Measurements from ENCODE around the gene EML4. TPM values are rescaled to one million over a fixed set of nuclear protein-coding genes. Genes with fewer than 3 reads are reported as not detected.

Gene EML4
- polyA plus RNA-seq, 1 of the 3 experiments (the other 2 are of a cell fraction), result 35.0 TPM

DNA sequence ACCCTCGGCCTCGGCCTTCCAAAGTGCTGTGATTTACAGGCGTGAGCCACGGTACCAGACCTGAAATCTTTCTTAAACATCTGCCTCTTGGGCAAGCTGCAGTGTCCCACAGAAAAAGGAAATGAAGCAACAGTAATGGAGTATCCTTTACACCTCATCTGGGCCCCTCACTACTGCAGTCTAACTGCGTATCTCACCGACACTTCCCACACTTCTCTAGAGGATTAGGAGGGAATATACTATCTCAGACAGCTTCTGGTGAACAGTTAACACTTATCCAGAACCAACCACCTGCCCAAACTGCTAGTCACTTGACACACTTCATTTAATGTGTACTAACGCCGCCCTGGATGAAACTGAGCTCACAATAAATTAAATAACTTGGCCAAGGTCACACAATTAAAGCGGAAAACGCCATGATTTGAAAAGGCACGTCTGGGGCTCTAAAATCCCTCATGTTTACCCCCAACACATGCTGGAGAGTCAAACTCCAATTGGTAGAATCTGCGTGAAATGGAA lies 190.9 kb downstream of the EML4 start:
- no peaks in the 10 kb centered on the region for H3K9me3 ChIP-seq
- no peaks in the 10 kb centered on the region; the same call in 1 of the 2 replicates for H3K27me3 ChIP-seq (ENCODE audit: insufficient read depth)
- H2AFZ ChIP-seq (ENCODE audit: low read depth), result peak overlapping the region; percentile 82; the same call in 1 of the 2 replicates
- peak overlapping the region; percentile 93 for H3K9ac ChIP-seq
- peak overlapping the region in 1 of 2 experiments; percentile 92; a peak in 2 of 4 replicates for H3K27ac ChIP-seq (ENCODE audit: low read depth in 2 of 2, low read length in 1 of 2)
- H3K79me2 ChIP-seq (ENCODE audit: insufficient read depth), result peaks cover 59% of the 10 kb centered on the region
- H3K9me2 ChIP-seq, result no peaks in the 10 kb centered on the region
- H3K36me3 ChIP-seq (replicated peaks in 1 of 2; ENCODE audit: control insufficient read depth in 1 of 2, insufficient read depth in 2 of 2, low read length in 1 of 2), result peaks cover 0 to 3% of the 10 kb centered on the region in 2 experiments
- DNase-seq, result no peak
- peaks cover 3 to 16% of the 10 kb centered on the region in 2 experiments; a peak in 3 of 4 replicates for H3K4me1 ChIP-seq (ENCODE audit: control insufficient read depth in 1 of 2, insufficient read depth in 2 of 2, low read depth in 1 of 2, low read length in 1 of 2)
- H3F3A ChIP-seq (replicated peaks; ENCODE audit: insufficient read depth), result peaks cover 3% of the 10 kb centered on the region
- H4K20me1 ChIP-seq (ENCODE audit: insufficient read depth), result peaks cover 24% of the 10 kb centered on the region
- no peak for TF ChIP-seq GABPA (IDR thresholded peaks at IDR 0.05; ENCODE audit: low read depth)
- TF ChIP-seq GATA2 (CRISPR knock-in tag; IDR thresholded peaks at IDR 0.05), result no peak
- TF ChIP-seq ZBTB33 (IDR thresholded peaks at IDR 0.05; ENCODE audit: borderline replicate concordance, low read depth), result no peak
- TF ChIP-seq, protein P1, sequence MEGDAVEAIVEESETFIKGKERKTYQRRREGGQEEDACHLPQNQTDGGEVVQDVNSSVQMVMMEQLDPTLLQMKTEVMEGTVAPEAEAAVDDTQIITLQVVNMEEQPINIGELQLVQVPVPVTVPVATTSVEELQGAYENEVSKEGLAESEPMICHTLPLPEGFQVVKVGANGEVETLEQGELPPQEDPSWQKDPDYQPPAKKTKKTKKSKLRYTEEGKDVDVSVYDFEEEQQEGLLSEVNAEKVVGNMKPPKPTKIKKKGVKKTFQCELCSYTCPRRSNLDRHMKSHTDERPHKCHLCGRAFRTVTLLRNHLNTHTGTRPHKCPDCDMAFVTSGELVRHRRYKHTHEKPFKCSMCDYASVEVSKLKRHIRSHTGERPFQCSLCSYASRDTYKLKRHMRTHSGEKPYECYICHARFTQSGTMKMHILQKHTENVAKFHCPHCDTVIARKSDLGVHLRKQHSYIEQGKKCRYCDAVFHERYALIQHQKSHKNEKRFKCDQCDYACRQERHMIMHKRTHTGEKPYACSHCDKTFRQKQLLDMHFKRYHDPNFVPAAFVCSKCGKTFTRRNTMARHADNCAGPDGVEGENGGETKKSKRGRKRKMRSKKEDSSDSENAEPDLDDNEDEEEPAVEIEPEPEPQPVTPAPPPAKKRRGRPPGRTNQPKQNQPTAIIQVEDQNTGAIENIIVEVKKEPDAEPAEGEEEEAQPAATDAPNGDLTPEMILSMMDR (IDR thresholded peaks at IDR 0.05), result no peak
- no peak for TF ChIP-seq NRF1 (IDR thresholded peaks at IDR 0.05; ENCODE audit: low read depth, low read length)
- no peak for TF ChIP-seq USF1 (IDR thresholded peaks at IDR 0.05; ENCODE audit: borderline replicate concordance, low read depth)
- no peak for TF ChIP-seq EP300 (IDR thresholded peaks at IDR 0.05; ENCODE audit: borderline replicate concordance in 1 of 2, low read depth in 1 of 2, low read length in 1 of 2)
- TF ChIP-seq, protein P2, sequence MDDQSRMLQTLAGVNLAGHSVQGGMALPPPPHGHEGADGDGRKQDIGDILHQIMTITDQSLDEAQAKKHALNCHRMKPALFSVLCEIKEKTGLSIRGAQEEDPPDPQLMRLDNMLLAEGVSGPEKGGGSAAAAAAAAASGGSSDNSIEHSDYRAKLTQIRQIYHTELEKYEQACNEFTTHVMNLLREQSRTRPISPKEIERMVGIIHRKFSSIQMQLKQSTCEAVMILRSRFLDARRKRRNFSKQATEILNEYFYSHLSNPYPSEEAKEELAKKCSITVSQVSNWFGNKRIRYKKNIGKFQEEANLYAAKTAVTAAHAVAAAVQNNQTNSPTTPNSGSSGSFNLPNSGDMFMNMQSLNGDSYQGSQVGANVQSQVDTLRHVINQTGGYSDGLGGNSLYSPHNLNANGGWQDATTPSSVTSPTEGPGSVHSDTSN (IDR thresholded peaks at IDR 0.05), result no peak
- TF ChIP-seq RFX5 (IDR thresholded peaks at IDR 0.05; ENCODE audit: low read length), result no peak
- TF ChIP-seq NFIC (IDR thresholded peaks at IDR 0.05; ENCODE audit: borderline replicate concordance), result no peak
- TF ChIP-seq SMC3 (IDR thresholded peaks at IDR 0.05; ENCODE audit: low read depth, low read length), result no peak
- no peak for TF ChIP-seq ELF1 (IDR thresholded peaks at IDR 0.05)
- no peak for TF ChIP-seq TCF12 (IDR thresholded peaks at IDR 0.05)
- TF ChIP-seq EZH2phosphoT487 (IDR thresholded peaks at IDR 0.05; ENCODE audit: borderline replicate concordance, low read depth), result no peak
- TF ChIP-seq REST (IDR thresholded peaks at IDR 0.05; ENCODE audit: low read depth, low read length), result no peak
- TF ChIP-seq TAF1 (IDR thresholded peaks at IDR 0.05; ENCODE audit: borderline replicate concordance, low read depth, low read length), result no peak
- TF ChIP-seq RXRA (IDR thresholded peaks at IDR 0.05; ENCODE audit: borderline replicate concordance, low read depth), result no peak
- CTCF ChIA-PET, result interaction anchor here (1.1 to 1.8 kb wide), 6 partner anchors 9 to 490 kb away, joined by 3 to 6 read pairs (median 4); no protein-coding TSS in a partner anchor
- peak overlapping the region; percentile 91 to 96 for H3K4me3 ChIP-seq (ENCODE audit: low read depth in 2 of 2, low read length in 1 of 2)
- H3K4me2 ChIP-seq, result peak overlapping the region; percentile 95
- POLR2A ChIA-PET, result interaction anchor here (1.2 kb wide), 1 partner anchor 16 kb away, joined by 3 read pairs; no protein-coding TSS in a partner anchor
- WGBS (ENCODE audit: low lambda C conversion rate), result 8% methylated on average over 12 of the region's 12 CpGs

All from SK-N-SH (cell line).